GM18499 (cell line): ENCODE measurements around the gene SGPP1.
A peak's percentile ranks its signal among the peaks of the same experiment; 100 is the strongest.
"Not testable (repeated sequence)": the region's sequence is repeated elsewhere in the genome, so short reads cannot be mapped to it uniquely, and the experiment has no call there.

Experiments
- ATAC-seq: cut with Tn5 transposase; IDR thresholded peaks from one replicate; pipeline ENCODE4 v1.9.1; 2021; ENCODE audit warnings: moderate number of reproducible peaks; ENCODE audit not compliant: insufficient read depth, unreplicated experiment

The SGPP1 gene

GRCh38 chr14:63727736-63728728 lies at the start of gene SGPP1:
Gene SGPP1 (minus strand): TSS chr14:63728065. CDS start chr14:63727944, 121 bp downstream.
- peak; percentile 35 for ATAC-seq

DNA sequence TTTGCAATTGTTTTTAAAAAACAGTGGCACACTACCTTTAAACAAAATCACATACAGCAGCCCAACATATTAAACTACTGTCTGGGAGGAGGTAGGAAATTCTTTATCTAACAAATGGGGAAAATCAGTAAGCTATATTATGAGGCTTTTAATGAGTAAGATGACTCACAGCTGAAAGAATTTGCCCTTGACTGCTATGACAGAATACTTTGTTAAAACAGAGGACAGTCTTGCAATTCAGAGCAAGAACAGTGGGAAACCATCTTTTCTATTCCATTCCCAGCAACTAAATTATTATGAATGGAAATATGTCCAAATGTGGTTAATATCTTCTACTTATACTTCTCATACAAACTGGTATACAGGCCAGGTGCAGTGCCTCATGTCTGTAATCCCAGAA lies 49.2 kb upstream of the SGPP1 start:
- ATAC-seq, result no peak

DNA sequence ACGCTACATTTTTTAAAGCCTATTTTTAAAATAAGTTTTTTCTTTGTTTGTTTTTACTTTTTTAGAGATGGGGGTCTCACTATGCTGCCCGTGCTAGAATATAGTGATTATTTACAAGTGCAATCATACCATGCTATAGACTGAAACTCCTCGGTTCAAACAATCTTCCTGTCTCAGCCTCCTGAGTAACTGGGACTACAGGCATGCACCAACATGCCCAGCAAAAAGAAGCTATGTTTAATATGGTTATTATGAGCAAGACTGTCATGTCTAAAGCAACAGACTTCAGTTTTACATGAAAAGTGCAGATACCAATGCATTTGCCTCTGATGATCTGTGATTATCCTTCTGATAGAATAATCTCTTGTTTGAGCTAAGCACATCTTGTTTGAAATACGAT lies 45.6 kb upstream of the SGPP1 start:
- ATAC-seq, result no peak

DNA sequence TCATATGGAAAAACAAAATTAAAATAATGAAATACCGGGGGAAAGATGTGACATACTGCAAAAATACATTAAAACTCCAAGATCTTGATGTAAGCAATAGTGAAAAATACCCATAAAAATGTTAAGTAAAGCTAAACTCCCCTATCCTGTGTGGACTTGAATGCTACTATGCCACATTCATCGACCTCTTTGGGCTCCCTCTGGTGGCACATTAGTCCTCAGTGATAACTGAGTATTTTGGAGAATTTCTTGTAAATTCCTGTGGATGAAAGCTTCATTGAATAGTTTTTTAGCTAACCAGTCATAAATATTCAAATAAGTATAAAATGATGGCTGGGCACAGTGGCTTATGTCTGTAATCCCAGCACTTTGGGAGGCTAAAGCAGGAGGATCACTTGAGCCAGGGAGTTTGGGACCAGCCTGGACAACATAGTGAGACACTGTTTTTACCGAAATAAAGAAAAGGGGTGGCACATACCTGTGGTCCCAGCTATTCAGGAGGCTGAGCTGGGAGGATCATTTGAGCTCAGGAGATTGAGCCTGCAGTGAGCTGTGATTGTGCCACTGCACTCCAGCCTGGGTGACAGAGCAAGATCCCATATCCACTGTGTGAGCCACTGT lies 42.4 kb upstream of the SGPP1 start:
- no peak for ATAC-seq

DNA sequence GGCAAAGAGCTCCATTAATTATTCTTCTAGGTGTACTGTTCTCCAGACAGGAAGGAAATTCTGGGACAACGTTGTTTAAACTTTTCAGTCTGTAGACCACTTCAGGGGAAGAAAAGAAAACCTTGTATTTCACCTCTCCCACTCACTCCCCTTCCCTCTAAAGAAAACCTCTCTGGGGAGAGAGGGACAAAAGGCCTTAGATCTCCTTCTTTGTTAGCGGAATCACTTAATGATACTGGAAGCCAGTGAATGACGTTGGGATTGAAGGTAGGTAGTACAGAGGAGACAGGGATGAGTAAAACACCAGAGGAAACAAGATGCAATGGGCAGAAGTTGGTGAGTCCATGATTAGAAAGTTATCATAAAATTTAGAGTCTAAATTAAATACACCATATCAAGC lies 38.7 kb upstream of the SGPP1 start:
- no peak for ATAC-seq

- ATAC-seq, result no peak
Observed at GRCh38 chr14:63764620-63765139, 36.8 kb upstream of the SGPP1 start.

GRCh38 chr14:63764103-63764502 lies 36.2 kb upstream of the SGPP1 start:
- no peak for ATAC-seq

DNA sequence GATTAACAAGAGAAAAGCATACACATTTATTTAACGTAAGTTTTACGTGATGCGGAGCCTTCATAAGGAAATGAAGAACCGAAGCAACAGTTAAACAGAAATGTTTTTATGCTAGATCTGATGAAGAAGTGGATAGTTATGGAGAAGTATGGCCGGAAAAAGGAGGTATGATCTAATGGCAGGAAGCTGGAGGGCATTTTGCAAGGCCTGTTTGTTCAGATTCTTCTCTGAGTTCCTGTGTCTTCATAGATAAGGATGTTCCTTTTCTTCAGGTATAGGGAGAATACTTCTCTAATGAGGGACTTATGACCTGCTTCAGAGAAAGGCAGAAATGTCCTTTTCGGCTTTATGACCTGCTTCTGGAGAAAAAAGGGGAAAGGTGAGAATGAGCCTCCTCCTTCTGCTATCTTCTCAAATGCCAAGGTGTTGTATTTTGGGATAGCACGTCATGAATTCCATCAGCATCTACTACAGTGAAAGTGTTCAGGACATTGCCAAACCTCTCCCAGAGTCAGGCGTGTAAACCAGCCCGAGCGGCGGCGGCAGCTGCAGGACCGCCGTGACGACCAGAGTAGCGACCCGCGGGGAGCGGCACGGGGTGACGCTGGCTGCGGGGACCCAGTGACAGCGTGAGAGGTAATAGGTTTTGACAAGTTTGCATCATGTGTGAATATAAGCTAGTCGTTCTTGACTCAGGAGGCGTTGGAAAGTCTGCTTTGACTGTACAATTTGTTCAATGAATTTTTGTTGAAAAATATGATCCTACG lies 33.7 kb upstream of the SGPP1 start:
- ATAC-seq, result no peak

GRCh38 chr14:63760014-63760413 lies 32.1 kb upstream of the SGPP1 start:
- peak; percentile 47 for ATAC-seq

- no peak for ATAC-seq
Observed at GRCh38 chr14:63759456-63759855, 31.6 kb upstream of the SGPP1 start.

- no peak for ATAC-seq
Observed at GRCh38 chr14:63757211-63757610, 29.3 kb upstream of the SGPP1 start.

- ATAC-seq, result no peak
Observed at GRCh38 chr14:63752449-63753169, 24.7 kb upstream of the SGPP1 start.

DNA sequence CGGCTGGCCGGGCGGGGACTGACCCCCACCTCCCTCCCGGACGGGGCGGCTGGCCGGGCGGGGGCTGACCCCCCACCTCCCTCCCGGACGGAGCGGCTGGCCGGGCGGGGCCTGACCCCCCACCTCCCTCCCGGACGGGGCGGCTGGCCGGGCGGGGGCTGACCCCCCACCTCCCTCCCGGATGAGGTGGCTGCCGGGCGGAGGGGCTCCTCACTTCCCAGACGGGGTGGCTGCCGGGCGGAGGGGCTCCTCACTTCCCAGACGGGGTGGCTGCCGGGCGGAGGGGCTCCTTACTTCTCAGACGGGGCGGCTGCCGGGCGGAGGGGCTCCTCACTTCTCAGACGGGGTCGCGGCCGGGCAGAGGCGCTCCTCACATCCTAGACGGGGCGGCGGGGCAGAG lies 23.2 kb upstream of the SGPP1 start:
- ATAC-seq, result not testable (repeated sequence)

DNA sequence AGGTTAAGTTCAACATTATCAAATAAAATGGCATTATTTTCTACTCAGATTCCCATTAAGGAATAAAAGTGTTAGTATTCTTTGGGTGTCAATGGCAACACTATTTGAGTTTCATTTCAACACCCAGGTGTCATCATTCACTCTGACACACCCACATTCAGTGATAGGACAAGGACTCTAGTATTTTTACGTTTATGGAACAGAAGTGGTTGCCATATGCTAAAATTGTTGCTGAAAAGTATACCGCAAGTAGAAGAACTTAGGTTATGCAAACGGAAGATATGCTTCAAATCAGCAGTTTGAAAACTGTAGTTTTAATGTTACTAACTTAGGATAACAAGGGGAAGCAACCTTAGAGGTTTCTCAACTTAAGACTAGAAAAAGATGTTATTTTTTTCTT lies 20.0 kb upstream of the SGPP1 start:
- ATAC-seq, result no peak

- peak; percentile 39 for ATAC-seq
Observed at GRCh38 chr14:63745858-63746425, 18.1 kb upstream of the SGPP1 start.

DNA sequence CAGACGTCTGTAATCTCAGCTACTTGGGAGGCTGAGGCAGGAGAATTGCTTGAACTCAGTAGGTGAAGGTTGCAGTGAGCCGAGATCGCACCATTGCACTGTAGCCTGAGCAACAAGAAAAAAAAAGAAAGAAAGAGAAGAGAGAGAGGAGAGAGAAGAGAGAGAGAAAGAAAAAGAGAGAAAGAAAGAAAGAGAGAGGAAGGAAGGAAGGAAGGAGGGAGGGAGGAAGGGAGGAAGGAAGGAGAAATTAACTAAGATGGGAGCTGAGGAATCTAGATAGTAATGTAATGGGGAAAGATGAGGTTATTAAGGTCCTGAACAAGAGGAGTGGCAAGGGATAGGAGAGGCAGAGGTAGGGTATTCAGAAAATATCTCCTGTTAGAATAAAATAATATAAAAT lies 17.4 kb upstream of the SGPP1 start:
- no peak for ATAC-seq

GRCh38 chr14:63737582-63738006 lies 9.7 kb upstream of the SGPP1 start:
- peak; percentile 93 for ATAC-seq

DNA sequence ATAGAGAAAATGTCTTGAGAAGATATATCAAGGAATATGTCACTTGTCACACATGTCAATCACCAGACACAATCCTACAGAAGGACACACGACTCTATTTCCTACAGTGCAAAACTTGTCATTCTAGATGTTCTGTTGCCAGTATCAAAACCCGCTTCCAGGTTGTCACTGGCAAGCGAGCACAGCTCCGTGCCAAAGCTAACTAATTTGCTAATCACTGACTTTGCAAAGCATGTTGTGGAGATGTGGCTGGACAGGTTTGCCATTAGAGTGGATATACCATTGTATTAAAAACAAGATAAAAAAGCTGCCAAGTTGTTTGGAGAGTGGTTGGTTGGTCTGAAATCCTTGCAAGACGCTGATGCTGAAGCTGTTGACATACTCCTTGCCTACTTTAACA lies 7.9 kb upstream of the SGPP1 start:
- no peak for ATAC-seq

GRCh38 chr14:63730659-63731058 lies 2.8 kb upstream of the SGPP1 start:
- ATAC-seq, result no peak
